Hepatocyte (in vitro differentiated cells): ENCODE results near the gene TLL2. TPM values are rescaled to one million over a fixed set of nuclear protein-coding genes. Genes with fewer than 3 reads are reported as not detected.

ENCODE experiments used
- DNase-seq: peaks from one replicate; pipeline ENCODE4 v3.0.0-alpha.2; 2016; ENCODE audit warnings: low spot score
- H2AFZ ChIP-seq: fragments of 200-600 bp; sonication (generic); 2 replicates; pipeline ENCODE4 v1.6.0; 2016; ENCODE audit warnings: antibody characterized with exemption, mild to moderate bottlenecking
- H3K27ac ChIP-seq: fragments of 200-600 bp; sonication (generic); 2 replicates; pipeline ENCODE4 v1.5.1; 2016; ENCODE audit warnings: mild to moderate bottlenecking
- H3K27me3 ChIP-seq: fragments of 200-600 bp; sonication (generic); 2 replicates; pipeline ENCODE4 v1.6.1; 2016
- H3K36me3 ChIP-seq: fragments of 200-600 bp; sonication (generic); replicated peaks from 2 replicates; pipeline ENCODE4 v1.5.1; 2016; ENCODE audit warnings: low read depth; ENCODE audit not compliant: insufficient read depth
- H3K4me1 ChIP-seq: fragments of 200-600 bp; sonication (generic); 2 replicates; pipeline ENCODE4 v1.5.1; 2016; ENCODE audit warnings: mild to moderate bottlenecking, moderate library complexity; ENCODE audit not compliant: insufficient read depth
- H3K4me2 ChIP-seq: fragments of 200-600 bp; sonication (generic); 2 replicates; pipeline ENCODE4 v1.6.0; 2016
- H3K4me3 ChIP-seq: fragments of 200-600 bp; sonication (generic); 2 replicates; pipeline ENCODE4 v1.5.1; 2016; ENCODE audit warnings: mild to moderate bottlenecking
- H3K79me2 ChIP-seq: fragments of 200-600 bp; sonication (generic); 2 replicates; pipeline ENCODE4 v1.6.0; 2017; ENCODE audit warnings: mild to moderate bottlenecking
- H3K9me2 ChIP-seq: fragments of 200-600 bp; sonication (generic); replicated peaks from 2 replicates; pipeline ENCODE4 v1.6.0; 2017; ENCODE audit warnings: mild to moderate bottlenecking; ENCODE audit not compliant: insufficient read depth
- H3K9me3 ChIP-seq: fragments of 200-600 bp; sonication (generic); 2 replicates; pipeline ENCODE4 v1.5.1; 2016; ENCODE audit warnings: low read depth, mild to moderate bottlenecking
- H4K20me1 ChIP-seq: fragments of 200-600 bp; sonication (generic); 2 replicates; pipeline ENCODE4 v1.6.0; 2016; ENCODE audit warnings: mild to moderate bottlenecking; ENCODE audit not compliant: insufficient read depth, poor library complexity, severe bottlenecking
- CTCF ChIP-seq: fragments of 200-600 bp; sonication (generic); IDR thresholded peaks from 2 replicates; pipeline ENCODE4 v1.5.1; 2016; ENCODE audit warnings: antibody characterized with exemption, mild to moderate bottlenecking; ENCODE audit not compliant: poor library complexity
- EZH2 ChIP-seq: fragments of 200-600 bp; sonication (generic); IDR thresholded peaks from 2 replicates; pipeline ENCODE4 v1.6.1; 2016; ENCODE audit warnings: antibody characterized with exemption, mild to moderate bottlenecking, borderline replicate concordance
- EZH2phosphoT487 ChIP-seq: fragments of 200-600 bp; sonication (generic); IDR thresholded peaks from one replicate; pipeline ENCODE4 v1.6.1; 2018; ENCODE audit warnings: antibody characterized with exemption, mild to moderate bottlenecking, low read depth, moderate library complexity; ENCODE audit not compliant: unreplicated experiment, severe bottlenecking
- WGBS: methylation state at CpG from one replicate; pipeline ENCODE4 v1.1.6; 2016; ENCODE audit warnings: low lambda C conversion rate; ENCODE audit errors: missing lambda C conversion rate; 5-methylcytosine and 5-hydroxymethylcytosine counted together
- polyA plus RNA-seq: library from polyadenylated mRNA; unstranded; fragments of >200 nt; fragmentation: Nextera tagmentation; extraction: Ambion mirVana; gene quantifications from 2 replicates; pipeline ENCODE4 v1.2.1, GENCODE V29; 2016
- total RNA-seq: library from RNA; depleted of rRNA; stranded (reverse); fragments of >200 nt; gene quantifications from 2 replicates; pipeline ENCODE4 v1.2.3, GENCODE V29; 2014

TLL2 gene
- total and polyA plus RNA-seq, 2 experiments from 2014 or later, result 0.50 to 0.76 TPM

DNA sequence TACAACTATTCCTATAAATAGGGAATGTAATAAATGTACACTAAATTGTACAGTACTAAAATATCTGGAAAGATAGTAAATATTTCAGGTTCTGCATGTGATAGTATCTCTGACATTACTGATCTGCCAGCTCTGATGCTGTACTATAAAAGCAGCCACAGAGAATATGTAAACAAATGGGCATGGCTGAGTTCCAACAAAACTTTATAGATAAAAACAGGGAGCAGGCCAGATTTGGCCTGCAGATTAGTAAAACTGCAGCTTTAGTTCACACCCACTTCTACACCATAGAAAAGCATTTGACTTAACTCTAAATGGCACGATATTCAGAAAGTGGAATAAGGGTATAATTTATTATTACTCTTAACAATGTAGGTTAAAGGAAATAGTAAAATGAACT, 18.8 kb upstream of the TLL2 start:
- no peaks in the 10 kb centered on the region for H3K9me2 ChIP-seq
- no peaks in the 10 kb centered on the region for H3K9me3 ChIP-seq
- no peak overlapping the region for H3K4me2 ChIP-seq
- peaks cover 39% of the 10 kb centered on the region for H3K79me2 ChIP-seq
- H3K4me3 ChIP-seq, result no peak overlapping the region
- peaks cover 34% of the 10 kb centered on the region for H4K20me1 ChIP-seq
- H3K4me1 ChIP-seq, result peaks cover 4% of the 10 kb centered on the region
- 85% methylated on average over 1 of the region's 1 CpG for WGBS
- no peak overlapping the region for H3K27ac ChIP-seq
- H3K36me3 ChIP-seq, result no peaks in the 10 kb centered on the region
- no peaks in the 10 kb centered on the region for H3K27me3 ChIP-seq
- DNase-seq, result no peak
- TF ChIP-seq EZH2phosphoT487 (no peak), CTCF (no peak), EZH2 (no peak)
- no peak overlapping the region for H2AFZ ChIP-seq

- Histone ChIP-seq H3K4me3 (no peak overlapping the region), H3K36me3 (no peaks in the 10 kb centered on the region), H4K20me1 (peaks cover 14% of the 10 kb centered on the region), H3K4me2 (no peak overlapping the region), H3K79me2 (peaks cover 20% of the 10 kb centered on the region), H3K4me1 (peaks cover 4% of the 10 kb centered on the region), H3K9me2 (no peaks in the 10 kb centered on the region), H3K27me3 (no peaks in the 10 kb centered on the region), H3K27ac (no peak overlapping the region), H2AFZ (no peak overlapping the region), H3K9me3 (no peaks in the 10 kb centered on the region)
- TF ChIP-seq EZH2phosphoT487 (no peak), CTCF (no peak), EZH2 (no peak)
- no peak for DNase-seq
- WGBS, result 91% methylated on average over 6 of the region's 6 CpGs
These were observed 16.0 kb upstream of the TLL2 start for GRCh38 chr10:96529634-96530279.

GRCh38 chr10:96524741-96525140, 11.0 kb upstream of the TLL2 start:
- 92% methylated on average over 1 of the region's 1 CpG for WGBS
- Histone ChIP-seq H3K27me3 (no peaks in the 10 kb centered on the region), H3K4me1 (no peaks in the 10 kb centered on the region), H3K27ac (no peak overlapping the region), H3K36me3 (no peaks in the 10 kb centered on the region), H4K20me1 (peaks cover 4% of the 10 kb centered on the region), H3K9me2 (no peaks in the 10 kb centered on the region), H3K4me2 (no peak overlapping the region), H3K4me3 (no peak overlapping the region), H3K9me3 (no peaks in the 10 kb centered on the region), H2AFZ (no peak overlapping the region), H3K79me2 (peaks cover 13% of the 10 kb centered on the region)
- no peak for DNase-seq
- no peak for TF ChIP-seq EZH2
- TF ChIP-seq CTCF, result no peak
- no peak for TF ChIP-seq EZH2phosphoT487

- WGBS, result 100% methylated on average over 1 of the region's 1 CpG
- Histone ChIP-seq H3K27me3 (peaks cover 3% of the 10 kb centered on the region), H3K4me2 (no peak overlapping the region), H3K9me3 (no peaks in the 10 kb centered on the region), H3K79me2 (no peaks in the 10 kb centered on the region), H3K4me3 (no peak overlapping the region), H3K9me2 (no peaks in the 10 kb centered on the region), H2AFZ (no peak overlapping the region), H3K36me3 (no peaks in the 10 kb centered on the region), H3K27ac (no peak overlapping the region), H4K20me1 (no peaks in the 10 kb centered on the region), H3K4me1 (peaks cover 8% of the 10 kb centered on the region)
- TF ChIP-seq EZH2phosphoT487 (no peak), EZH2 (no peak), CTCF (no peak)
- no peak for DNase-seq
These were observed 3.6 kb upstream of the TLL2 start for GRCh38 chr10:96517284-96517683.
